HG02763 (cell line): ENCODE measurements around the gene OCIAD2.
"Not testable (repeated sequence)": the region's sequence is repeated elsewhere in the genome, so short reads cannot be mapped to it uniquely, and the experiment has no call there.

Experiments
- ATAC-seq: cut with Tn5 transposase; IDR thresholded peaks from one replicate; pipeline ENCODE4 v1.9.1; 2021; ENCODE audit warnings: mild to moderate bottlenecking, moderate library complexity; ENCODE audit not compliant: unreplicated experiment

The OCIAD2 gene

DNA sequence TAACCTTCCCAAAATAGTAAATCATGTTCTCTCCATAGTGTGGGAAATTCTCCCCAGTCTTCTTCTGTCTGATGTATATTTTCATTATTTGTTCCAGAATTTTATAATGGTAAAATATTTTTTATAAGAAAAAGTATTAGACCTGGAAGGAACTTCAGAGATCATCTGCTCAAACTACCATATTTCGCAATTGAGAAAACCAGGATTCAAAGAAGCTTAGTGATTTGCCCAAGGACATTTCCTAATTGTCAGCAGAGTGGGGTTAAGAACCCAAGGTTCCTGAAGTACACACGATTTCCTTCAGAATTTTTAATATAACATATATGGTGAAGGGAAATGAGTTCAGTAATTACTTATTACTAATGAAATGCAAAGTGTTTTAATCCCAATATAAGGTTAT lies 51.6 kb downstream of the OCIAD2 start:
- ATAC-seq, result no peak

- no peak for ATAC-seq
Observed at GRCh38 chr4:48854395-48854683, 52.2 kb downstream of the OCIAD2 start.

DNA sequence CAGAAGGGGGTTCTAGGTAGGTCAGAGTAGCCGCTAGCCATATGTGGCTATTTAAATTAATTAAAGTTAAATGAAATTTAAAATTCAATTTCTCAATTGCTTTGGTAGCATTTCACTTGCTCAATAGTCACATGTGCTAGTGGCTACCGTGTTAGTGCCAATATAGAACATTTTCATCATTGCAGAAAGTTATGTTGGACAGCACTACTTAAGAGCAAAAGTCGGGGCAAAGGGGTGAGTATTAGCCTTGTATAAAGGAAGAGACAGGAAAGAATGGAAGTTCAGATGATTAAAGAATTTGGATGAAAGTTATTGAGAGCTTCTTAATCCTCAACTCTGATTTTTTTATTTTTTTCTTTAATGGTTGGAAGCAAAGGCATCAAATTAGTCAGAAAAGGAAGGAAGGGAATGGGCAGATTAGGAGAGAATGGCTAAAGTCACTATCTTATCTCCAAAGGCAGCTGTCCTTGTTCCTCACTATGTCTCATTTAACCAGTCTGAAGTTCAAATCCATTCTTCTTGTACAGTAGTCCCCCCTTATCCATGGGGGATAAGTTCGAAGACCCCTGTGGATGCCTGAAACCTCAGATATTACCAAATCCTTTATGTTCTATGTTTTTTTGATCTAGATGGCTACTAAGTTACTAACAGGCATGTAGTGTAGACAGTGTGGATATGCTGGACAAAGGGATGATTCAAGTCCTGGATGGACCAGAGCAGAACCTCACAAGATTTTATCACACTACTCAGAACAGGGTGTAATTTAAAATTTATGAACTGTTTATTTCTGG lies 52.8 kb downstream of the OCIAD2 start:
- ATAC-seq, result no peak

DNA sequence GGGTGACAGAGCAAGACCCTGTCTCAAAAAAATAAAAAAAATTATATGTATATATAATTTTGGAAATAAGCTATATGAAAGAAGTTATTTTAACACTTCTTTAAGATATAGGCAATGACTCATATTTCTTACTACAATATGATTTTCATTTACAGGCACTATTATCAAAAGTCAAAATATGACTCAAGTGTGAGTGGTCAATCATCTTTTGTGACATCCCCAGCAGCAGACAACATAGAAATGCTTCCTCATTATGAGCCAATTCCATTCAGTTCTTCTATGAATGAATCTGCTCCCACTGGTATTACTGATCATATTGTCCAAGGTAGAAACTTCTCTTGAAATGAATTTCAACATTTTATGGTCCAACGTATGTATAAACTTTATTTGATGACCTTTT lies 54.9 kb downstream of the OCIAD2 start:
- ATAC-seq, result no peak

DNA sequence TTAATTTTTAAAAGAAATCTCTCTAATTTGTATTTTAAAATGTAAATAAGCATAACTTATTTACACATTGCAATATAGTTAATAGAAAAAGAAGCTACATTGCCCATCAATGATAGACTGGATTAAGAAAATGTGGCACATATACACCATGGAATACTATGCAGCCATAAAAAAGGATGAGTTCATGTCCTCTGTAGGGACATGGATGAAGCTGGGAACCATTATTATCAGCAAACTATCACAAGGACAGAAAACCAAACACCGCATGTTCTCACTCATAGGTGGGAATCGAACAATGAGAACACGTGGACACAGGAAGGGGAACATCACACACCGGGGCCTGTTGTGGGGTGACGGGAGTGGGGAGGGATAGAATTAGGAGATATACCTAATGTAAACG lies 57.8 kb downstream of the OCIAD2 start:
- not testable (repeated sequence) for ATAC-seq

GRCh38 chr4:48844843-48845242 lies 61.7 kb downstream of the OCIAD2 start:
- ATAC-seq, result no peak

GRCh38 chr4:48841045-48841827 lies 65.3 kb downstream of the OCIAD2 start:
- no peak for ATAC-seq

GRCh38 chr4:48836658-48837057 lies 69.9 kb downstream of the OCIAD2 start:
- no peak for ATAC-seq
